Prostate gland (tissue), 2 donors: ENCODE results near the gene THBS1.

Experiments used
- POLR2A ChIP-seq: fragments of 450-650 bp; IDR thresholded peaks from one replicate; pipeline ENCODE4 v1.6.1; 2016; ENCODE audit warnings: antibody characterized with exemption, mild to moderate bottlenecking
- TF ChIP-seq, protein P1 (sequence below), 4 experiments: fragments of 200-600 bp in 2 of 4; fragments of 450-650 bp in 2 of 4; sonication (generic) in 2 of 4; IDR thresholded peaks; 1 replicate in 3 of 4; 2 replicates in 1 of 4; pipeline ENCODE4 v1.5.1; 2016 to 2019; ENCODE audit warnings: antibody characterized with exemption in 4 of 4, mild to moderate bottlenecking in 2 of 4, moderate library complexity in 2 of 4

DNA sequence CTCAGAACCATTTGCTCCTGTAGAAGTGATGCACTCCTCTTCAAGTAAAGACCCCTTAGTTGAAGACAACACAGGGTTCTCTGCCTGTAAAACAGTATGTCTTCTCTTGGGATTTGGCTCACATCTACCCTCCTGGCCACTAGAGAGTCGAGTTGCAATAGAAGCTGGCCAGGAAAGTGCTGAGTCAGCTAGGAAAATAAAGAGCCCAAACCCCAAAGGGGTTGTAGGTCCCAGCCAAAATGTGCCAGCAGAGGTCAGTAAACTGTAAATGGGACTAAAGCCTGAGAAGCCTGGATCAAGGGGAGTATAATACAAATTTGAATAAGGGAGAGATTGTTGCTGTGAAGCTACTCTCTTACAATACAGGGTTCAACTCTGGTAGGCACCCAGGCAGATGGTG, 37.2 kb upstream of the THBS1 start:
- TF ChIP-seq, protein P1, sequence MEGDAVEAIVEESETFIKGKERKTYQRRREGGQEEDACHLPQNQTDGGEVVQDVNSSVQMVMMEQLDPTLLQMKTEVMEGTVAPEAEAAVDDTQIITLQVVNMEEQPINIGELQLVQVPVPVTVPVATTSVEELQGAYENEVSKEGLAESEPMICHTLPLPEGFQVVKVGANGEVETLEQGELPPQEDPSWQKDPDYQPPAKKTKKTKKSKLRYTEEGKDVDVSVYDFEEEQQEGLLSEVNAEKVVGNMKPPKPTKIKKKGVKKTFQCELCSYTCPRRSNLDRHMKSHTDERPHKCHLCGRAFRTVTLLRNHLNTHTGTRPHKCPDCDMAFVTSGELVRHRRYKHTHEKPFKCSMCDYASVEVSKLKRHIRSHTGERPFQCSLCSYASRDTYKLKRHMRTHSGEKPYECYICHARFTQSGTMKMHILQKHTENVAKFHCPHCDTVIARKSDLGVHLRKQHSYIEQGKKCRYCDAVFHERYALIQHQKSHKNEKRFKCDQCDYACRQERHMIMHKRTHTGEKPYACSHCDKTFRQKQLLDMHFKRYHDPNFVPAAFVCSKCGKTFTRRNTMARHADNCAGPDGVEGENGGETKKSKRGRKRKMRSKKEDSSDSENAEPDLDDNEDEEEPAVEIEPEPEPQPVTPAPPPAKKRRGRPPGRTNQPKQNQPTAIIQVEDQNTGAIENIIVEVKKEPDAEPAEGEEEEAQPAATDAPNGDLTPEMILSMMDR (IDR thresholded peaks at IDR 0.05) = no peak
- no peak for TF ChIP-seq POLR2A
